Suppressor macrophage treated with lipopolysaccharide for 1 hour (primary cell): ENCODE measurements around the gene SORBS2.

Experiments used
- DNase-seq, 3 donors: peaks; one replicate each; pipeline ENCODE4 v3.0.0-alpha.2; 2020 to 2022

Gene SORBS2

DNA sequence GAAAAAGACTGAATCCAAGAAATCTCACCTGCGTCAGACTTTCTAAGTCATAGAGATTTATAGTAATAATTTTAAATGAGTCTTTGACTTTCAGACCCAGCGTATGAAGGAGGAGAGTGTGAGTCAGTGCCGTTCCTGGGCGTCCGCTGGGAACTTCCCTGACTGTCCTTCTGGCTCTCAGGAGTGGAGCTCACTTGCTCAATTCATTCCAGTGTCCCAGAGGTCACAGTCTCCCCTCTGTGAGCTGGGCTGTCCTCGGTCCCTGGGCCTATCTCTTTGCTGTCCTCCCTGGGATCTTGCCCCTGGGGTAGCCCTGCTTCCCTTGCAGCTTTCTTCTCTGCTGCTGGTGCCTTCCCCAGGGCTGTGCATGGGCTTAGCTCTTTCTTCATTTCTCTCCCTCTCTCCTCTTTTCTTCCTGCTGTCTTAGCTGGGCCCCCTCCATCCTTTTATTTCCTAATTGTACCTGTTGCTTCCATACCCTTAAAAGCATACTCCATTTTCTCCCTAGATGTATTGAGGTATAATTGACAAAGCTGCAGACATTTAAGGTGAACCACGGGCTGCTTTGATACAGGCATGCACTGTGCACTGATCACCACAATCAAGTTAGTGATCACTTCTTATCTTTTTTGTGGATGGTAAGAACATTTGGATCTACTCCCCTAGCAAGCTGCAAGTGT lies 11.6 kb downstream of the SORBS2 start:
- DNase-seq = no peak

DNA sequence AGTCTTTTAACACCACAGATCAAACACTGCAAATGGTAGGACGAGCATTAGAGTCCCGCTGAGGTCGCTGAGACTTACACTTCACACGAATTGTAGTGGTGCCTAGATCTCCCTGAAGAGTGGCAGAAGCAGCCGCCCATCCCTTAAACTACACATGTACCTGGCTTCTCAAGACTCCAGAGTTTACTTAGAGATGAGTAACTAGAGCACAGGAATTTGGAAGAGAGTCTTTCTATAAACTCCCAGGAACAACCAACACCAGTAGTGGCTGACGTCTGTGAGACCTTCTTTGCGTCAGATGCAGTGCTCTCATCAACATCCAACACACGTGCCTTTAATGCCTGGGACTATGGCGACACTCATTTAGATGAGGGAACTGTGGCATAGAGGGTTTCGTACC lies 12.6 kb downstream of the SORBS2 start:
- DNase-seq = no peak

DNA sequence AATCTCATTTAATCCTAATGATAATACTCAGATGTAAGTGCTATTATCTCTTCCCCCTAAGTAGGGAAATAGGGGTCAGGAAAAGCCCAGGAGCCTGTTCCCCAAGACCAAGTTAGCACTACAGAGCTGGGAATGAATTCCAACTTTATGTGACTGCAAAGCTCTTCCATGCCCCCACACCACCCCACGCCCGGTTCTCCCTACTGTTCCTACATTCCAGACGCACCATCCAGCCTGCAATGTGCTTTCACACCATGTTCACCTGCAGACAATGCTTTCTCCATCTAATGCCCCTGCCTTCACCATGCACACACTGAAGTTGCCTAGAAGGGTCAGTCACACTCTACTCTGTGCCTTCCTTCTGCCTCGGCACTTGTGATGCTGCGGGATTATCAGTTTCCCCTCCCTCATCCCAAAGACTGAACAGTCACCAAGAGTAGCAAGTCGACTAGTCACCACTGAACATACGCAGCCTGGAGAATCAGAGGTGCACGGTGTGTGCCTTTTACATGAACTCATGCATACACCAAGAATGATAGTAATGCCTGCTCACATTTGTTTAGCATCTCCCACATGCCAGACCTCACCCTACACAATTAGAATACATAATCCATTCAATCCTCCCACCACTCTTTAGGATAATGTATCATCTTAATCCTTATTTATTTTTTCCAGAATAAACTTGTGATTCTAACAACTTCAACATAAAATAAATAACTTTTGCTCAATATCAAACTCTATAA lies 14.2 kb downstream of the SORBS2 start:
- no peak for DNase-seq

DNA sequence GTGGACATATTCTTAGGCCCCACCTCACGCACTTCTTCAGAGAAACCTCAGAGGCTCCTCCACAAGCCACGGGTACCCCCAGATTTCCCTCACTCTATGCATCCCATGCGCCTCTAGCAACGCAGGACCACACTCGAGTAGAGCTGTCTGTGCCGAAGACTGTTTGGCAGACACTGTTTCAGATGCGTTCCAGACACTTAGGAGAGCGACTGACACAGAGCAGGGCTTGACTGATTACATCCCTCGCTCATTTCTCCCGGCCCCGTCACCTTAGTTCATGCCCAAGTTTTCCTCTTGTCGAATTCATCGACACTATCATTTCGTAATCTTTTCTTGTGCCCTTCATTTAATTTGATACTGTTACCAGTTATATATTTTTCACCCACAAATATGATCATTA lies 15.0 kb downstream of the SORBS2 start:
- DNase-seq = no peak

DNA sequence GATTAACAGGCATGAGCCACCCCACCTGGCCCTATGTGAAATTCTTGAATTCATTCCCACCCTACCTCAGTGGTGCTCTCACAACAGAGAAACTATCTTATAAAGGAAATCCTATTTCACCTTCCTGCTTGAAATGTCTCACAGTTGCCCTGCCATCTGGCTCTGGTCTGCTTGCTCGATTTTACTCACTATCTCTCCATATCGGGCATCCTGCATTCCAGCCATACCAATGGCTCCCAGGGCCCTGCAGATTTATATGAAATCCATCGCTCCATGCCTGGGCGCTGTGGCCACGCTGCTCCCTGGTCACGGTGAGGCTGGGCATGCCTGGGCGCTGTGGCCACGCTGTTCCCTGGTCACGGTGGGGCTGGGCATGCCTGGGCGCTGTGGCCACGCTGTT lies 15.8 kb downstream of the SORBS2 start:
- no peak for DNase-seq

DNA sequence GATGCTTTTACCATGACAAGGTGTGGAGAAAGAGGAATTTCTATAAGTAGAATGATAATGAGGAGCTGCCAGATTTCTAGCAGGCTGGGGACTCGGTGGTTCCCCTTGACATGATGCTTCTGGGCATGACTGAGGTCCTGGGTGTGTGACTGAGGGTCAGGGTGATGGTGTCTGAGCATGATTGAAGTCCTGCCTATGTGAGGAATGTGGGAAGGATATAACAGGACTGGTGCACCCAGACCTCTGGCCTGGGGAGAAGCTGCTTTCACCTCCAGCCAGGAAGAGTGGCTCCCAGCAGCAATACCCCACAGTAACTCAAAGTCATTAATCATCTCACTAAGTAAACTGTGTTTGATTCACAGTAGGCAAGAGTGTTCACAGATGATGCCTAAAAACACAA lies 17.4 kb downstream of the SORBS2 start:
- no peak for DNase-seq

DNA sequence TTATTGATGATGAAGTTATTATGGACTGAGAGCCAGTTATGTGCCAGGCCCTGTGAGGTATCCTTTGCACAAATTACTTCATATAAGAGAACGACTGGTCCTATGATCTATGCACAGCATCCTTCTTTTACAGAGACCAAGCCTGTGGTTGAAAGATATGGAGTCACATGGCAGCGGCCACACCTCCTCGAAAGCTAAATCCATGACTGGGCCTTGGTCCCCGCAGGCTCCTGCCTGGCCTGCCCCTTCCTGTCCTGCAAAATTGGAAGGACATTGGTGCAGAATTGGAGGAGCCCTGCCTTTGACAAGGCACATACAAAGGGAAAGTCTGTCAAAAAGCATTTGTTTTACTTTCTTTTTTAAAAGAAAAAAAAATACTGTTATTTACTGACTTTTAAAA lies 18.3 kb downstream of the SORBS2 start:
- DNase-seq = no peak

DNA sequence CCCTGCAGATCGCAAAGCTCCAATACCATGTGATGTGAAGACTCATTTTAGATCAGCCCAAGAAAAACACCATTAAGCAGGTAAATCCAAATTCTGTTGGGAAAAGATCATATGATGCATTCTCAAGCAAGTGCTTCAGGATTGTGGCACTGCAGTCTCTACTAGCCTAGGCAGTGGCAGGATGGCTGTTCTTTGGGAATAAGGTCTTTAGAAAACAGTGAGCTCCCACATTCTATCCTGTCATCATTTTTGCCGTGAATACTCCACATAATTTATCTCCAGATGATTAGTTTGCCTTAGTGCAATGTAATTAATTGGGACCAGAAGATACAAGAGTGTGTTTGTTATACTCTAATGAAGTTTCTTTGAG lies 18.9 kb downstream of the SORBS2 start:
- no peak for DNase-seq

DNA sequence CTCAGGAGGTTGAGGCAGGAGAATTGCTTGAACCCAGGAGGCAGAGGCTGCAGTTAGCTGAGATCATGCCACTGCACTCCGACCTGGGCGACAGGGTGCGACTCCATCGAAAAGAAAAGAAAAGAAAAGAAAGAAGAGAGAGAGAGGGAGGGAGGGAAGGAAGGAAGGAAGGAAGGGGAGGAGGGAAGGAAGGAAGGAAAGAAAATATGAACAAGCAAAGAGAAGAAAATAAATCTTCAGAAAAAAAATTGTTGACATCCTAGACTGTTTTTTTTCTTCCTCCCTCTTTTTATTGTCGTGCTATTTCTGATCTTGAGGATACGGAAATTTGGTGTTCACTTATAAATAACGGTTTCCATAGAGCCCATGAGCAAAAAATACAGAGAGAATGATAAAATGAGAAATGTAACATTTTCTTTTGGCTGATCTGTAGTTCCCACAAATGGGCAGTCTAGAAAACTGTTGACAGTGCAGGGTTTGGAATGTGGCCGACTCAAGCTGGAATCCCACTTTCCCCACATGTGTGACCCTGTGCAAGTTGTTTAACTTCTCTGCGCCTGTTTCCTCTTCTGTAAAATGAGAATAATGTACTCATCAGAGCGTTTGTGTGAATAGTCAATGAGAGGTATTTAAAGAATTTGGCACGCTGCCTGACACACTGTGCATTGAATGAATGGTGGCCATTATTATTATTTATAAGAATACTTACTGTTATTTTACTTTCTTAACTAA lies 19.4 kb downstream of the SORBS2 start:
- no peak for DNase-seq

DNA sequence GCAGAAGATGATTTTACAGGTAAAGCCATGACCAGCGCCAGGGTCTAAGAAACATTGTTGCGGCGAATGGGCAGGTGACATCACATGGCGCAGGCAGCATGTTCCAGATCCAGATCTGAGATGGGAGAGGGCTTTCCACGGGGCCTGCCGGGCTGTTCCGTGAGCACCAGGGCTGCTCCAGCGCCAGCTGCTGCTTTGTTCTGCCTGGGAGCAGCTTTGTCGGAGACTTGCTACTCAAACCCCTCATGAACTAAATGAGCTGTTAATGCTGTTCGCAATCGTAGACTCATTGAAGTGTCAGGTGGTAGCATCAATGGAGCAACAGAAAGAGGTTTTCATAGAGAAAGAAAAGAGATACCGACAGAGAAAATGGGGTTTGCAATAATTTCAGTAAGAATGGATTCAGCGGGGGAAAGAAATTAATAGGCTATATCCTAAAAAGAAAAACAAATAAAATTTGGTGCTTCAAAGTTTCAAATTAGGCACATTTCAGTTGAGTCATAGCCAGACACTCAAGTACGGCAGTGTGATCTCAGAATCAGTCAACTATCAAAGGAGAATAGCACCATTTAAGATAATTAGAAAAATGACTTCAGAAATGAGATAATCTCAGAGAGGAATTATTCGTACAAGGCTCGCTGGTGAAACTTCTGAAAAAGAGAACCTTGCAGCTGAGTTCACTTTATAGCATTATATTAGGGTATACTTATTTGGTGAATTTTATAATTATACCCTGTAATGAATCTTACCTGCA lies 23.9 kb downstream of the SORBS2 start:
- DNase-seq = no peak

DNA sequence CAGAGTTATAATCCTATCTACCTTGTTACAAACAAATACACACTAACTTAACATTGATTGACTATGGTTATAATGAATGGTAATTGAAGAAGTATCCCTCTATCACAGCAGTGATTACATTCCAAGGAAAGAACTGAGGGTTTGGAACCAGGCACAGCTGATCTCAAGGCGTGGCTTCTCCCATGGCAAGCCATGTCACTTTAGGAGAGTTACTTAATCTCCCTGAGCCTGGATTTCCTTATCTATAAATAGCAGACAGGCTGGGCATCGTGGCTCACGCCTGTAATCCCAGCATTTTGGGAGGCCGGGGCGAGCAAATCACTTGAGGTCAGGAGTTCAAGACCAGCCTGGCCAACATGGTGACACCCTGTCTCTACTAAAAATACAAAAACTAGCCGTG lies 25.6 kb downstream of the SORBS2 start:
- no peak for DNase-seq

DNA sequence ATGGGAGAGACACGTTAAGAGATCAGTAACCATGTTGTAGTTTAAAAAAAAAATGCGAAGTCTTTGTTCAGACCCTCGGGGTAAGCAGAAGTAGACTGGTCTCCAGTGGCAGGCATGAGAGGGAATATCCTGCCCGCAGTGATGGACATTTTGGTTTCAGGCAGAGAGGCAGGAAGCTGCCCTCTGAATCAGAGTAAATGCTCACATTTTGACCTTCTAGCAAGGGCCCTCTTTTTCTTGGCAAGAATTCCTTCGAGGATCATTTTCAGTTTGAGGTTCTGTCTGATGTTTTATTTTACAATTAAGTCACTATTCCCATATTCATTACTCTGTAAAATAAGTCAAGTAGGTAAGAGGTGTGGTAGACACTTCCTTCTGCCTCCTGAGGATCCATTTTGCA lies 28.4 kb downstream of the SORBS2 start:
- no peak for DNase-seq

DNA sequence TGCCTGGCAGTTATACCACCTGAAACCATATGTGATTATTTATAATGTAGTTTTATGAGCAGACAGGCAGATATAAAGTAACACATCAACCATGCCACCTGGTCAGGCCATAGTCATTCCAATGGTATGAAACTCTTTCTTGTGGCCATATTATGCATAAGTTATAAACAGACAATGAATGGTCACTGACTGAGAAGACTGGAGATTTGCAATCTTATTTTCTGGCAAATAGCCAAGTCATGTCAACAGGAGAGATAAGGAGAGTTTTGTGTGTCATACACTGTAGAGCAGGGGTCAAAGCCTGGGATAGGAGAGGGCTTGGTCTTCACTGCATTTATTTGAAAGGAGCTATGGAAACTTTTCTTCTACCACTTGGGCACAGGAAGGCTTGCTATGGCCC lies 29.5 kb downstream of the SORBS2 start:
- no peak for DNase-seq

DNA sequence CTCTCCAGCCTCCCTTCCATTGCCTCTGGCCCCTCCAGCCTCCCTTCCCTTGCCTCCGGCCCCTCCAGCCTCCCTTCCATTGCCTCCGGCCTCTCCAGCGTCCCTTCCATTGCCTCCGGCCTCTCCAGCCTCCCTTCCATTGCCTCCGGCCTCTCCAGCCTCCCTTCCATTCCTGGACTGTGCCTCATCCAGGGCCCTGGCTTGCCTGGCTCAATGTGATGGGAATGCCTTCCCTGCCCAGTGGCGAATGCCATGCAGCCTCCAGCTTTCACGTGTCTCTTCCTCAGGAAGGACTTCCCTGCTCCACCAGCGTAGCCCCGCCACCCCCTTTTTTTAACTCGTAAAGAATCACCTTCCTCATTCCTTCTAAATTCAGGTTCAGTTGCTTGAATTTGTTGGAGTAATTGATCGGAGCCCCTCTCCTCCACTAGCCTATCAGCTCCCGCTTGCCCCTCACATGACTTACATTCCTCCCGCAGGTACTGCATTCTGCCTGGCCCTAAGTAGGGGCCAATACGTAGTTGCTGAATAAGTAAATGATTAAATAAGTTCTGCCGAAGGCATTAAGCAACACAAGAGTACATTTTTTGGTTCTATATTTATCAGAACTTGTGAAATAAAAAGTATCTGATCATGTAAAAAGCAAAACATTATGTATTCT lies 30.3 kb downstream of the SORBS2 start:
- no peak for DNase-seq

DNA sequence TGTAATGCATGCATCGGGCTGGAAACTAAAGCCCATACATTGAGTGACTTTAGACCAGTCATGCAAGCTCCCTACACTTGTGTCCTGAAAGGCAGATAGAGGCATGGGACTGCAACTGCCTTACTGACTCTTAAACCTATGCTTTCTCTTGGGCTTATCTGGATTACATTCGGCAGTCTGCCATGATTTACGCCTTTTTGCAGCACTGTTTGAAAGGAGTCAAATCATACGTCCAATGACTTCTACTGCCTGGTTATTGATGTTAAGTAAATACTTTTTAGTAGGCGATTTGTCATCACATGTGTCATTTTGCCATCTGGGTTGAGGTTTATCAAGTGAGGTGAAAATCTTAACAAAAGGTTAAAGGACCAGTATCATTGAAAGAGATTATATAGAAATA lies 31.5 kb downstream of the SORBS2 start:
- no peak for DNase-seq

DNA sequence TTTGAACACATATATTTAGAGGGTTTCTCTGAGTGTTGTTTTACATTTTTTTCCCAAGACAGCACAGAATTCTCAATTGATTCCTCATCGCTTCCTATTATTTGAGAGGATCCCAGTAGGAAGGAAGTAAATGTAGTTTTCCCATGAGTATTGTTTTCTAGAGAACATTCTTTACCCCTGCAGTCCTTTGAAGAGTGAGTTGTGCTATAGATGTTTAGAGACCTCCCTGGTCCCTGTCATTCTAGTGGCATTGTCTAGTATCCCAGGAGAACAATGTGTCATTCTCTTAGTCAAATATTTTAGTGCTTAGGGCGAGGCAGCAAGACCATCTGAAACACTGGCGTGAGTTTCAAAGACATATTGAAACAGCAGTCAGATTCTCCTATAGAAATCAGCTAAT lies 32.5 kb downstream of the SORBS2 start:
- no peak for DNase-seq

DNA sequence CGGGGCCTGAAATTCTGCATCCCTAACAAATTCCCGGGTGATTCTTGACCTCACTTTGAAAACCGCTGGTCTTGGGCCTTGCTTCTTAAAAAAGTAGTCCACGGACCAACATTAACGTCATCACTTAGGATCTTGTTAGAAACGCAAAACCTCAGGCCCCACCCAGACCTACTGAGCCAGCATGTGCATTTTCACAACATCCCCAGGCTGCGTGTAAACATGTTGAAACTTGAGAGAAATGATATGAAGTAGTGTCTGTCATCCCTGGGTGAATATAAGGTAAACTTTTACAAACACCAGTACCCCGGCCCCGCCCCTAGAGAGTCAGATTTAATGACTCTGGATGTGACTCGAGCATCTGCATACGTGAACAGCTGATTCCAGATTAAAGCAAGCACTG lies 33.7 kb downstream of the SORBS2 start:
- no peak for DNase-seq

DNA sequence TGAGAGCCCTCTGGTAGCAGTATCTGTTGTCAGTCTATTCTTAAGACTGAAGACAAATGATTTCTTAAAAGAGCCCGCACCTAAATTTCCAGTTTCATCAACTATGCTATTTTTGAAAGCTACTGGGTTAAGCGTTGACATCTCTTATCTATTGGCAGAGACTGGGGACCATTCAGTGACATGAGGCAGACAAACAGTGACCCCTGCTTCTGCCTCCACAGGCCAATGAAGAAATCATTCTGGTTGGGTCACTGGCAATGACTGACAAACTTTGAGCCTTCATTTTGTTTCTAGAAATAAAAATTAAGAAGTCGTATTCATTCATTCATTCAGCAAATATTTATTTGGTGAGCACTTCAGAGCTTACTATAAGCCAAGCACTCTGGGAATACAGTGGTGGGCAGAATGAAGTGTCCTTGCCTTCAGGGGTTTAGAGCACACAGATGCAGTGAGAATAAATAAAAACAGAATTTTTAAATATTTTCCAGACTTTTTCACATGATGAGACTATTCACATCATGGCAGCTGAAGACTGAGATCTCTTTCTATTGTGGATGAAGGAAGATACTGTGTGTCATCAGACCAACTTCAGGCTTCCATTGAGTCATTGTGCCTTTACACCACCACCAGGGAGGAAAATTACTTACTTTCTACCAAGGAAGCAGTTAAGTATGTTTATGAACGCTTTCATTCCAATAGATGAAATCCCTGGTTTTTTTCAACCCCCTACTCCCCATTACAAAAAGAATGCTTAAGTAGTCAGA lies 36.0 kb downstream of the SORBS2 start:
- DNase-seq = peak in 1 of 3 donors; percentile 4

DNA sequence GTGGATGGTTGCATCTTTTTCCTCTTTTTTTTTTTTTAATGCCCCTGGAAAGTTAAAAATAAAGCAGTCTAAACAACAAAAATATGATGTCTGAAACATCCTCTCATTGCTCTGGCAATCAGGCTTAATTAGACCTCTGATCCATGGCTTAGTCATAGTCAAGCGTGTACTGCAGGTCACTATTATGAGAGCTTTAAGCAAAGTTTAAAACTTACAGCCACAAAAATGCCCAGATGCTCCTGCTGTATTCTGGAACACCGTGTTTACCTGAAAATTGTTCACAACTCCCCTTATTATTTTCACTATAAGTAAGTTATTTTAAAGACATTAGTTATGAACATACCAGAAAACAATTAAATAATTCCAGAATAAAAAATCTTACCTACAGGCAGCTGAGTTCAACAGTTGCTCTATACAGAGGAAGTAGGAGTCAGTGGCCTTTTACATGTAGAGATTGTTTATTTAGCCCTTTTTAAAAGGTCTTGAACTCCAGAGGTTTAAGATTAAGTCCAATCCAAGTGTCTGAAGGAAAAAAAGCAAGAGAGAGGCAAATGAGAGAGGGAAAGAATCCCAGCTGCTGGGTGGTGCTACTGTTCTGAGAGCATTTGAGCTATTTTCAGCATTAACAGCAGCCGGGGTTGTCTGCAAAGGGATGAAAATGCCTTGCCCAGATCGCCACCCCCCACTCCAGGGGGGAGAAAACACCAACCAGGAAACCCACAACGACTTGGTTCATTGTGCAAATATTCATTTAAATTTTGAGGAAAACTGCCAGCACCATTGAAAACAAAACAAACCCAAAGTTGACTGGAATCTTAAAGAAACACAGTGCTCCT lies 36.9 kb downstream of the SORBS2 start:
- DNase-seq = no peak

DNA sequence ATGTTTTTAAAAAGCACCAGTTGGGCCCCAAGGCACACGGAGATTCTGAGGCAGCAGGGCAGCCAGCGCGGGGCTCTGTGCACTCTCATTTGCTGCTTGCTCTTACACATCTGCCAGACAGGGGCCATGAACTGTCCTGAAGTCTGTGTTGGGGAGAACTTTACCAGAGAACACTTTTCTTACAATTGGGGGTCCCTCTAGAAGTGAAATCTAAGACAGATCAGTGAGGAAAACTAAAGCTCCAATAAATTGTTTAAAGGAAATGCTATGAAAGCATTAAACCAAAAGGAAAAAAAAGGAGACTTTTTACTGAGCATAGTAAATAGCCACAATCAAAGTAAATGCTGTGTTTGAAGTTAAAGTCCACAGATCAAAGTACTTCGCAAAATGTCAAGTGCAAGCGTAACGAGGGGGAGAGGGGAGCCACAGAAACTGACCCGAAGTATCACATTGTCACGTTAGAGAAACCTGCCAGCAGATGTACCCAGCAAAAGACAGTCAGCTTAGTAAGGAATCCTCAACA lies 37.8 kb downstream of the SORBS2 start:
- no peak for DNase-seq

DNA sequence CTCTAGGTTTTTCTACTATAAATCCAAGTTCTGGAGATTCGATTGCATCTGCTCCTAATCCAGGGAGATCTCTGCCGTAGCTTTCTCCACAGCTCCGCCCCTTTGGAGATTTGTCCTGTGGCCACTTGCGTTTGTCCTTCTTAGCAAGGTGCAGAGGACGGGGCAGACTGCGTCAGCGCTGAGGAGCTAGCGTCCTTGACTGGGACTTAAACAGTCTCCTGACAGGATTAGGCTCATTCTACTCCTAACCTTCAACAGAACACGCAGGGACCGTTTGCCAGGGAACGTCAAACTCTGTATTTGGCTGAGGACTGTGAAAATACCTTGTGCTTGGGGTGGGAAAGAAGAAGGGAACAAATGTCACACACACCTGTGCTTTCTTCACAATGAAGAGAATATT lies 38.6 kb downstream of the SORBS2 start:
- no peak for DNase-seq
